Stimulated activated CD4-positive, alpha-beta T cell treated with anti-CD3 and anti-CD28 coated beads, Interleukin-1b, Interleukin-23, amount 100 ng/mL, for 1 hour (primary cell): ENCODE measurements around the gene PECR.
A peak's percentile ranks its signal among the peaks of the same experiment; 100 is the strongest.

Experiments used
- DNase-seq, 2 donors: peaks; one replicate each; pipeline ENCODE4 v3.0.0-alpha.2; 2020; ENCODE audit warnings: low read depth in 2 of 2

The PECR gene

DNA sequence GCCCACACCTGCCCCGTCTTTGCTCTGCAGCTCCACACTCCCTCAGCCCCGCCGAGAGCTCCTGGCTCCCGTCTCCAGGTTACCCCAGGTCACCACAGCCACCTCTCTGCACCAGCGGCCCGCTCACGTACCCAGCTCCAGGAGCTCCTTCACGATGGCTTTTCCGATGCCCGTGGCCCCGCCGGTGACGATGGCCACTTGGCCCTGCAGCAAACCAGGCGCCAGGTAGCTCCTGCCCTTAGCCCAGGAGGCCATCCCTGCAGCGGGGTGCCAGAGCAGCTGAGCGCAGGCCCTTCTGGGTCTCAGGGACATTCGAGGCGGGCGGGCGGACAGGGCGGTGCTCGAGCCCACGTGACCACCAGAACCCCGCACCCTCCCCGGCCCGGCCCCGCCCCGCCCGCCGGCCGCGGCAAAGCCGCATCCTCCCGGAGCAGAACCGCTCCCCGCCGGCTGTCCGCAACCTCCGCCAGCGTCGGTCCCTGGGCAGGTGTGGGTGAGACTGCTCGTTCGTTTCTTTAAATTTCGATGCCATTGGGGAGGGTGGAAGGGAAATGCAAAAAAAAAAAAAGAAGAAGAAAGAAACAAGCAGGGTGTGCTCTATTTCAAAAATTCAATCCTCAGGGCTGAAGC is at the start of gene PECR, which contains the start of gene TMEM169:
TSS of gene PECR (minus strand) at position 323 of the 630 bp plus-strand sequence. CDS start at position 255, 68 bp downstream.
TSS of gene TMEM169 (plus strand) at position 433 of the 630 bp plus-strand sequence. CDS start 14,045 bp downstream, outside the sequence.
- peak; percentile 28 to 56 for DNase-seq

DNA sequence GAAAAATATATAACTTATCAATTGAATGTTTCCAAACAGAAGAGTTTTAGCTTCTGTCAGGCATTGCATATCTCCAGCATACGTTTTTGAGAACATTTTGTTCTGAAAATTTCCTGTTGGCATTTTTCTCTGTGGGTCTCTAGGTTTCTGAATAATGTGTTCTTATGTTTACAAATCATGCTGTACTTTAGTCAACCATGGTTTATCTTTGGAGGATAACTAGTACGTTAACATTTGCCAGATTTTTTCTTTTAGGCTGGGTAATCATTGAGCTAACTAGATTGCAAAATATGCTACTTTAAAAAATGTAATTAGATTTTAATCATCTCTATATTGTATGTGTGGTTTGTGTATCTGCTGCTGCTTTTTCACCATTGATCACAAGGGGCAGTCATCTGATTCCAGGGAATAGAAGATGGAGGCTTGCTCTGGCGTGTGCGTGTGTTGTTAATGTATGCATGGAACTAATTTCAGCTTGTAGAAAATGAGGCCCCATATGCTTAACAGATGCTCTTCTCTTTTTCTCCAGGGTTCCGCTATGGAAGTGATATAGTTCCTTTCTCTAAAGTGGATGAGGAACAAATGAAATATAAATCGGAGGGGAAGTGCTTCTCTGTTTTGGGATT is 48.9 kb upstream of the PECR start:
- DNase-seq: no peak

DNA sequence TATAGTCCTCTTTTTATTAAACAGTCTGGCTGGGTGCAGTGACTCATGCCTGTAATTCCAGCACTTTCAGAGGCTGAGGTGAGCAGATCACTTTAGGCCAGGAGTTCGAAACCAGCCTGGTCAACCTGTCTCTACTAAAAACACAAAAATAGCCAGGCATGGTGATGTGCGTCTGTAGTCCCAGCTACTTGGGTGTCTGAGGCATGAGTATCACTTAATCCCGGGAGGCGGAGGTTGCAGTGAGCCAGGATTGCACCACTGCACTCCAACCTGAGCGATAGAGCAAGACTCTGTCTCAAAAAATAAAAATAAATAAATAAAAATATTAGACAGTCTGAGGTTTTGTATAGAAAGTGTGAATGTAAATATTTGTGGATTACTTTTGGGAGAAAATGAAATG is 45.3 kb upstream of the PECR start:
- no peak for DNase-seq

DNA sequence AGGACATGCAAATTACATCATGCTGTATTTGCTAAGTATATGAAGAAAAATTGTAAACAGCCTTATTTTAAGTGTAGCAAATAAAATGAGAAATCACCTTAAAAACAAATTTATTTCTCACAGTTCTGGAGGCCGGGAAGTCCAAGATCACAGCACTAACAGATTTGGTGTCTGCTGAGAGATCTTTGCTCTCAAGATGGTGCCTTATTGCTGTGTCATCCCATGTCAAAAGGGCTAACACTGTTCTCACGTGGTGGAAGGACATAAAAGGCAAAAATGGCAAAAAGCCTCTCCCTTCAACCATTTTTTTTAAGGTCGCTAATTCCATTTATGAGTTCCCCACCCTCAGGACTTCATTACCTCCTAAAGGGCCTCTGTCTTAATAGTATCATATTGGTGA is 39.6 kb upstream of the PECR start:
- DNase-seq: no peak

DNA sequence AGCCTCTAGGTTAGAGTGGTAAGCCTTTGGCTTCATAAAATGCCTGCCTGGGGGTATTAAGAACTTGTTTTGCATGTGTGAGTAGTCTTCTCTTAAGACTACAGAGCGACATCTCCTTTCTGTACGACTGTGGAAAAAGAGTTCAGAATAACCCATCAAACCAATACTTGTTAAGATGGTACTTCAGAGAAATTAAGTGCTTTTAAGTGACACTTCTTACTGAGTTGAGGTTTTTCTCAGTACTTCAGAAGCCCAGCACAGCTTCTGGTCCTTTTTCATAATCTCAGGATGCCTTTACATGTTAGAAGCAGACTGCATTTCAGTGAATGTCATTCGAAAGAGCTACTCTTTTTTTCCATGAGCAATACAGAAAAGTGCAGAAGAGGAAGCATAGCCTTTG is 38.4 kb upstream of the PECR start:
- DNase-seq: no peak

DNA sequence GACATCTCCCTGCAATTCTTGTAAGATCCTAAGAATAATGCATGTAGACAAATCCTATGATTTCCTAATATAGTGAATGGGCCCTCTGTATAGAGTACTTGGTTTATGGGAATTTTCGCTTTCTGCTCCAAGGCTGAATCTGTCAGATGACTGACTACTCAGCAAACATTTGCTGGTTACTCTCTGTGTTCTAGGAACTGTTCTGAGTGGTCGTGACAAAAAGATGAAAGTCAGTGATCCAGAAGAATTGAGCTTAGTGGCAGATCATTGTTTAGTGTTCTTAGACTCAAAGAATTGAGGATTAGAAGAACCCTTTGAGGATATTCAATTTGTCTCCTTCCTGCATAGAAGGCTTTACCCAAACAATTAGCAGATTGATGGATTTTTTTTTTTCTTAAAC is 37.5 kb upstream of the PECR start:
- DNase-seq: no peak

DNA sequence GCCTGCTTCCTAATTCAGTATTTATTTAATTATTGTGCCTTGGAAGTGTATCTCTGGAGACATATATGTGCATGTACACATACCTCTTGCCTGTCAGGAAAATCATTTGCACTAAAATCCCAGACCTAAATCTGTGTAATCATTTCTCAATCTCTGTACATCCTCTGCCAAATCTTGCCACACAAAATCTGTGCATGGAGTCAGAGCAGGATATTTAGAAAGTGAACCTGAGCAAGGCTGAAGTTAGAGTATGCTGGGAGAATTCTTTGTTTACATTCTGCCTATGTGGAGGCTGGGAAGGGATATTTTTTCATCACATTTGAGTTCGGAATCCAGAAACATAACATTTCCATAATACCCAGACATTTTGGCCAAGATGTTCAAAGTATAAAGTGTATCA is 36.9 kb upstream of the PECR start:
- no peak for DNase-seq

DNA sequence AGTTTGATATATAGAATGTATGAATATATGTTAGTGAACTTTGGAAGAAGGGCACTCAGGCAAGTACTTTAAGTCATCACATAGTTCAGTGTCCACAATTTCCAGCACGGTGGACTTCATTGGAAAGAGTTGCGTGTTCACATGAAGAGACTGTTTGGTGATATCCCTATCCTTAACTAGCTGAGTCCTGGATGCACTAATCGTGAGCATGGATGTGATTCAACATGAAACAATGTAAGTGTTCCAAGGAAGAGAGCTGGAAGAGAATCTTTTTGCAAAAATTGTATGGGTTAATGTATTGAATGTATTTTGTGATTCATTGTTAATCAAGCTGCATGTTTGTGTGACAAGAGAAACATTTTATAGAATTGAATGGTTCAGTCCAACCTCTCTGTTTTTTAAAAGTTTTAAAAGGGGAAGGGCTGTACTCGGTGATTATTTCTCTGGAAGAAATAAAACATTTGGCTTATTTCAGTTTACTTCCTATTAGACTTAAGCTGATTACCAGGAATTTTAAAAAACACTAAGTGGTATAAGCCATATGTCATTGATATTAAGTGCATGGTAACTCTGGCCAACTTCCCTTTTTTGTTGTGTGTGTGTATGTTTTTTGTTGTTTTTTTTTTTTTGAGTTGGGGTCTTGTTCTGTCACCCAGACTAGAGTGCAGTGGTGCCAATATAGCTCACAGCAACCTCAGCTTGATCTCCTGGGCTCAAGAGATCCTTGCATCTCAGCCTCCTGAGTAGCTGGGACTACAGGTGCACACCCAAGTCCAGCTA is 36.1 kb upstream of the PECR start:
- DNase-seq: no peak

DNA sequence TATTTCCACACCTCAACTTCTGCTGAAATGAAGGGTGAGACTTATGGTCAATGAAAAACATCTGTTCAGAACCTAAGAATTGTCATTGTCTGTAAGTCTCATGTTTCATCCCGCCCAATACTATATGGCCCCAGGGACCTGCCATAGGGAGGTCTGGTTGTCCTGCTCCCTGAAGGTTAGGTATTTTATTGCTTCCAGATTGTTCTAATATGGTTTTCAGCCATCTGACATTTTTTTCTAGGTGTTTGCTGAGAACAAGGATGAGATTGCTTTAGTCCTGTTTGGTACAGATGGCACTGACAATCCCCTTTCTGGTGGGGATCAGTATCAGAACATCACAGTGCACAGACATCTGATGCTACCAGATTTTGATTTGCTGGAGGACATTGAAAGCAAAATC is 34.8 kb upstream of the PECR start:
- DNase-seq: no peak

DNA sequence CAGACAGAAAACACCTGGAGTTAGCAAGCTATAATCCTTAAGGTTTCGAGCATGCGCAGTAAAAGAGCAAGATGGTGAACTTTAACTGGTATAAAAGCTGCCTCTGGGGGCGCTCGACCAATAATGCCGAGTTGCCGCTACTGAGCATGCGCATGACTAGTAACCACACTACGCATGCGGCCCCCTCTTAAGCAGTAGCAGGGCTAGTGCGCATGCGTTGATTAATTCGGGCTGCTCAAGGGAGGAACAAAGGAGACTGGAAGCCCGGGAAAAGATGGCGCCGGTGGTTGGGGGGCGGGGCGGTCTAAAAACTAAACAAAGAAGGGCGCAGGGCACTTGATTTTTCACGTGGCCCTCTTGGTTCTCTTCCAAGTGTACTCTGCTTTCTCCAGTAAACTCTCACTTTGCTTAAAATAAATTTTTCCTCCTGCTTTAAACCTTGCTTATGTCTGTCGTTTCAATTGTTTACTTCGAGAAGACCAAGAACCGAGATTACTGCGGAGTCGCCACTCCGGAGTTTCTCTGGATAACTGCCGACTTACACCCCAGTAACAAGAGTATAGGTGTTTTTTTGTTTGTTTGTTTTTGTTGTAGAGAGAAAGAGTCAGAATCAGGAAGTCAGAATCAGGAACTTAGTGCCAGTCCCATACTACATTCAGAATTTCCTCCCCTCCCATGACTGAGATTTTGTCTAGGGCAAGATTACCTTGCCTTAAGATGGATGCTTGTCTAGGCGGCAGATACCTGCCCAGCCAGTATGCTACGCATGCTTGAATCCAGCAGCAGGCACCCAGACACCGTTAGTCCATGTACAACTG is 33.3 kb upstream of the PECR start:
- peak; percentile 93 to 95 for DNase-seq

DNA sequence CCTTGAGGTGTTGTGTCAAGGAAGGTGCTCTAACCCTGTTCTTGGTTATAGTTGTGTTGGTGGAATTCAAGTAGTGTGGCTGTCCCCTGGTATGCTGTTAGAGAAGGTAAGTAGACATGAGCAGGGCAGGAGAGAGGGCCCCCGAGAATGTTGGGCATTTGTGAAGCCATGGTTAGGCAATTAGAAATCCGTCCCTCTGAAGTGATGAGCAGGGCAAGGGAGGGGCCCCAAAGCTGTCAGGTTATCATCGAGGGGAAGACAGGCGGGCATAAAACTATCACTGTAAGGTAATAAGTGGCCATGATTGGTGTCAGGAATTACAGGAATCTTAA is 32.7 kb upstream of the PECR start:
- DNase-seq: no peak

DNA sequence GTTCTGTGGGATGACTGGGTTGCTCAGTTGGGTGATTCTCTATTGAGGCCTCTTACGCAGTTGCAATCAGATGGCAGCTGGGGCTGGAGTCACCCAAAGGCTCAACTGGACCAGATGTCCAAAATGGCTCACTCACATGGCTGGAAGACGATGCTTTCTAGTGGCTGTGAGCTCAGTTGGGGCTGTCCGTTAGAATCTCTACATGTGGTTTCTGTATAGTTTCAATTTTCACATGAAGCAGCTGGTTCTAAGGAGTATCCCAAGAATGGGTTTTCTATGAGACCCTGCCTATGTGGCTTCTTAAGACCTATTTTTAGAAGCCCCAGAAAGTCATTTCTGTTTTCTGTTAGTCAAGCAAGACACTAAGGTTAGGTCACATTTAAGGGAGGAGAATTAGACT is 32.0 kb upstream of the PECR start:
- DNase-seq: no peak

DNA sequence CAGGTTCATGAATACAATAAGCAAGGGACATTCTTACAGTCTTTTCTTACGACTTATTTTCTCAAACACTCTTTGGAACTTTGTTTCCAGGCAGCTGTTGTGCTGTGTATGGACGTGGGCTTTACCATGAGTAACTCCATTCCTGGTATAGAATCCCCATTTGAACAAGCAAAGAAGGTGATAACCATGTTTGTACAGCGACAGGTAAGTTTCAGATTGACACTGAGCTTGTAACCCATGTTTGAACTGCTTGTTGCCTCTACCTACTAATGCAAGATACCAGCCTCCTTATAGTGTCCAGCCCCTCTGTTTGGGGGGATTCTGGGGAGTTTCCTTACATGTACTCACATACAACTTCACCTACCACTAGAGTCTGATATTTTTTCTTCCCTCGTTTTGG is 31.3 kb upstream of the PECR start:
- no peak for DNase-seq

DNA sequence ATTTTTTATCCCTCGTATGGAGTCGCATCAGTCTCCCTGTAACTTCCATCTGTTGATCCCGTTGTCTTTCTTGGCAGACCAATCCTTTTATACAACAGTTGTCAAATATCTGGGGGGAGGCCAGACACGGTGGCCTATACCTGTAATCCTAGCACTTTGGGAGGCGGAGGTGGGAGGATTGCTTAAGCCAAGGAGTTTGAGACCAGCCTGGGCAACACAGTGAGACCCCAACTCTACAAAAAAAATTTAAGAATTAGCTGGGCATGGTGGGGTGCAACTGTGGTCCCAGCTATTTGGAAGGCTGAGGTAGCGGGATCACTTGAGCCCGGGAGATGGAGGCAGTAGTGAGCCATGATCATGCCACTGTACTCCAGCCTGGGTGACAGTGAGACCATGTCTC is 29.5 kb upstream of the PECR start:
- no peak for DNase-seq

DNA sequence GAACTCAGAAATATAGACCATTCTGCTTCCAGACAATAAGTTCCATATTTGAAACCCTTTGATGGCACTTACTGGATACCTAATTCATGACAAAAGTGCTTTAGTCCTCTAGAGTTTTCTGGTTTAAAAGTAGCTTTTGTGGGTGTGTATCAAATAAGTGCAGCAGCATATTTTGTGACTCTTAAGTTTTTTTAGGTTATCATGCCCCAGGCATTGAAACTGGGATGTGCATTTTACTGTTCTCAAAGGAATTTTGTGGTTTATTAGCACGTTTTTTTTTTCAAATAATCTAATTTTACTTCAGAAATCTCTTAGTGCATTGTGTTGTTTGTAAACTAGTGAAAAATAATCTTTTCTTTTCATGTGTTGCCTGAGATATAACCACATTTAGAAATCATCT is 29.0 kb upstream of the PECR start:
- no peak for DNase-seq

DNA sequence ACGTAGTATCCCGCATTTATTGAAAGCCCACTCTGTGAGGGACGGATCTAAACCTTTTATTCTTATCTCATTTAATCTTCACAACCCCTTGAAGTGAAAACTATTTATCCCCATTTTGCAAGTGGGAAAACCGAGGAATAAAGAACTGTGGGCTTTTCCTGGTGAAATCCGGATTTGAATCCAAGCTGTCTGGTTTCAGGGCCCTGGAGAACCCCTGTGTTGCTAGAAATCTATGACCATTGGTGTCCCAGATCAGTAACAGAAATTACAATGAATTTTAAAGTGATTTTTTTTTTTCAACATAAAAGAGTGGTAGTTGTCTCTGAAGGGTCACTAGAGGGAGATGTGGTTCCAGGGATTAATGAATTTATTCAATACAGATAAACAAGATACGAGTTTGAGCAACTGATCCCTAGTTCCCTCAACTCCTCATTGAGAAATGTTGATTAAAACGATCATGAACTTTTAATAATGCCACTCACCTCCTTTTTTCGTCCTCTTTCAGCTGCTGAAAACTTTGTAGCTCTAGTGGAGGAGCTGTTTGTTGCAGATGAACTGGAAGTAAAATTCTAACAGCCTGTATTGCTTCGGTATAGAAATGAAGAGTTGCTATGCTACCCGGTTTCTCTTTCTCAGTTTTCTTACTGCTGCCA is 28.5 kb upstream of the PECR start:
- DNase-seq: no peak

DNA sequence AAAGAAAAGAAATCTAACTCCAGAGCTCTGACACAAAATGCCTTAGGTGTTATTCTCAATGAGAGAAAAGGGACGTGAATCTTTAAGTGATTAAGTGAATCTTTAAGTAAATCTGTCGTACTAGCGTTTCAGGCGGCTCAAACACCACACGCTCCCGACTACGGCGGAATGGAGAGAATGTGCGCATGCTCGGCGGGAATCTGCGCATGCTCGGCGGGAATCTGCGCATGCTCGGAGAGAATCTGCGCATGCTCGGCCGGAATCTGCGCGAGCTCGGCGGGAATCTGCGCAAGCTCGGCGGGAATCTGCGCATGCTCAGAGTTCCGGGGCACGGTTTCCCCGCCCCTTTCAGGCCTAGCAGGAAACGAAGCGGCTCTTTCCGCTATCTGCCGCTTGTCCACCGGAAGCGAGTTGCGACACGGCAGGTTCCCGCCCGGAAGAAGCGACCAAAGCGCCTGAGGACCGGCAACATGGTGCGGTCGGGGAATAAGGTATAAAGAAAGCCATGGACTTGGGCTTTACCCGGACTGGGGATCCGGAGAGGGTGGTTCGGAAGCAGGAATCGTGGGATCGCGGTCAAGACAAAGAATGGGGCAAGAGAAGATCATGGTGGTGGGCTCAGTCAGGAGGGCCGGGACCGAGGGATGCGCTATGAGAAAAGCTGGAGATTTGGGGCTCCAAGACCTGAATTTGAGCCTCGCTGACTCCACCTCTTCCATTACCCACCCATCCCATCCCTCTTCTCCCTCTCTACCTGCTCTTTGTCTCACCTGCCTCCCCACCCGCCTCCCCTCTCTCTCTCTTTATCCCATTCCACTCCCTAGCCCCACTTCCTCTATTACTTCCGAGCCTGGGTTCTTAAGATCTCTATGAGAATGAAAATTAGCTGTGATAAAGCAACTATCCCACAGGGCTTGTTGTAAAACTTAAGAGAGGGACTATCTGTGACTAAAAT is 27.6 kb upstream of the PECR start, which contains the start of gene XRCC5:
TSS of gene XRCC5 (plus strand) at position 382 of the 955 bp plus-strand sequence. CDS start at position 471, 89 bp downstream.
- peak; percentile 91 to 94 for DNase-seq

DNA sequence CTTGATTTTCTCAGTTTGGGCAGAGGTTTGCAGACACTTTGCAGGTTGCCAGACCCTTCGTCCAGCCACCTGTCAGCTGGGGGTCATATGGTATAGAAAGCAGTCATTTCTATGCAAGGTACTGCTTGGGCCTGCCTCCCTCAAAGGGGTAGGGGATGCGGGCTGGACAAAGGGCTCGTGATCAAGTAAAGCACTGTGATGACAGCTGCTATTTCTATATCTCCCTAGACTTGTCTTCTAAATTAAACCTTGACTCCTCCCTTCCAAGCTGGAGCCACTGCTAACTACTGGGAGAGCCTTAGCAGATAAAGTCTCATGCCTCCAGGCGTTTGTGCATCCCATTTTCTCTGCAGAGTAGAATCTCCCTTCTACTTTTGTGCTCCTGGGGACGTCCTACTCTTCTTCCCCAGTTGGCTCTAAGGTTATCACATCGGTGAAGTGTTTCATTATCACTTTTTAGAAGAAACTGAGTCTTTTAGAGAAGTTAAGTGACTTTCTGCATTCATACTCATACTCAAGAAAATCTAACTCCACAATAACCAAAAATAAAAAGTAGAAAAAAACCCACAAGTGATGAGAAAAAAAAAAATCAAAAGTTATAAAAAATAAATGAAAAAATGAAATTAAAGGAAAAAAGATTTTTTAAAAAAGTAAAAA is 26.8 kb upstream of the PECR start:
- no peak for DNase-seq

DNA sequence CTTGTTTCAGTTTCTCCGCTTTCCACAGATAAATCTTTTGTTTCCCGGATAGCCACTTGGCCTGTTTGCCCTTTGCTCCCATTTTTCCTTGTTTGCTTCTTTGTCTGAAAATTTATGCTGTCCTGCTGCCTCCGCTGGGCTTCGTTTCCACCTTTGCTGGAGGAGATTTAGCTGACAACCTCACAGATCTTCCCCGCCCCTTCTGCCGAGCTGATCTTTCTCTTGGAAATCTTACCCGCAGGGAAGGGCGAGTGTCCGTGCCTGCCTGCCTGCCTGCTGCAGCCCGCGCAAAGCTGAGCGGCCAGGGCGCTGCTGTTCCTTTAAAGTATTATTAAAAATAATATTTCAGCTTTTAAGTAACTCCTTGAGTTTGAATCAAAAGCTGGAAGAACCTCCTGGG is 26.2 kb upstream of the PECR start:
- DNase-seq: no peak

DNA sequence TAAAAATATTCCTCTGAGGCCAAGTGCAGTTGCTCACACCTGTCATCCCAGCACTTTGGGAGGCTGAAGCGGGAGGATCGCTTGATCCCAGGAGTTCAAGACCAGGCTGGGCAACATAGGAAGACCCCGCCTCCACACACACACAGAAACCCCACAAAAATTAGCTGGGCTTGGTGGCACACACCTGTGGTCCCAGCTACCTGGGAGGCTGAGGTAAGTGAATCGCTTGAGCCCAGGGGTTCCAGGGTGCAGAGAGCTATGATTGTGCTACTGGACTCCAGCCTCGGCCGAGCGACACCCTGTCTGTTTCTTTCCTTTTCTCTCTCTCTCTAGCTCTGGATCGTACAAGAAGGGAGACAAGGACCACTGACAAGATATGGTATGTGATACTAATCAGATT is 25.7 kb upstream of the PECR start:
- DNase-seq: no peak
